Dermis blood vessel endothelial cell (primary cell): ENCODE results near the gene KCNA4. TPM values are rescaled to one million over a fixed set of nuclear protein-coding genes. Genes with fewer than 3 reads are reported as not detected.
"Not testable (repeated sequence)": the region's sequence is repeated elsewhere in the genome, so short reads cannot be mapped to it uniquely, and the experiment has no call there.

Experiments used
- DNase-seq: peaks from one replicate; pipeline ENCODE4 v3.0.0; 2010
- total RNA-seq: library from RNA; depleted of rRNA; stranded (reverse); fragments of >200 nt; gene quantifications from 2 replicates; pipeline ENCODE4 v1.2.3, GENCODE V29; 2014

The KCNA4 gene
- total RNA-seq, 1 donor from 2014 or later = not detected

- no peak for DNase-seq
Measured at GRCh38 chr11:29996016-29996415, 20.8 kb downstream of the KCNA4 start.

DNA sequence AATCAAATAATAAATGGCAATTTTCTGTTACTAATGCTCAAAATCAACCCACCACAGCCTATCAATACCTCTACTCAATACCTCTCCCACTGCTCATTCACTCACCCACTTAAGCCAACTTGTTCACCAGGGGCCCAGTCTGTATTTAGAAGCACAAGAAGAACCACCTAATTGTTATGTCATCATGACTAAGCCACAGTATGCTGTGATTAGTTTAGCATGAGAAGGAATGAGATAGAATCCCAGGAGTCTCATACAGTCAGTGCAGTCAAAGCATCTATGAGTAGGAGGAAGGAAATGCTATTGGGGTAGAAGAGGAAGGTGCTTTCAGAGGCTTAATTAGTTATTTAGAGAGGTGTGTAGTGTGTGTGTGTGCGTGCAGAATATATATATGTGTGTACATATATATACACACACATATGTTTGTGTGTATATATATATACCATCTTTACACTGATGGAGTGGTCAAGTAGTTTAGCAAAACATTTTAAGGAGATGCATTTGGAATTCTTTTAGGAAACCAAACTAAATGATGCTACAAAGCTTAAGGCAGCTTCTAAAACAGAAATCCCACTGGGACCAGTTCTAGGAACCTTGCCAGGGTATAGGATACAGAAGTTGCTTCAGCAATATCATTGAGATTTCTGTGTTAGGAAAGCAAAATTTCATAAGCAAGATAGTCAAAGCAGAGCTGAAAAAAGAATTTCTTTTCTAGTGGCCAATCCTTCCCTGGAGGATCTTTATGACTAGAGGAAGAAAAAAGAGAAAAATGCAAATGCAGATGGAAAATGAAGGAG lies 27.5 kb downstream of the KCNA4 start:
- DNase-seq = no peak

DNA sequence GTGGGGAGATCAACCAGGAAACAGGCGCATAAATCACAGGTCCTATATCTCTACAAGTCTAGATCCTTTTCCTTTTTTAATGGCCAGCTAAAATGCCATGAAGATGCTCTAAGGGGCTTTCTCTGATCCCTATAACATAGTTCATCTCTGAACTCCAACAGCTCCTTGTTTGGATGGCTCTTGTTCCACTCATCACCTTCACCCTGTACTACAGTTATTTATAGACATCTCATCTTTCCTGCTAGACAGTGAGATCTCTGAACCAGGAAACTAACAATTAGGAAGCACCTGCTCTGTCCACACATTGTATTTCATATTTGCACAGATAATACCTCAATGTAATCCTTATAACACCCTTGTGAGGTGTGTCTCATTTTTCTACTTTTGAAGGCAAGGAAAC lies 31.6 kb downstream of the KCNA4 start:
- no peak for DNase-seq

DNA sequence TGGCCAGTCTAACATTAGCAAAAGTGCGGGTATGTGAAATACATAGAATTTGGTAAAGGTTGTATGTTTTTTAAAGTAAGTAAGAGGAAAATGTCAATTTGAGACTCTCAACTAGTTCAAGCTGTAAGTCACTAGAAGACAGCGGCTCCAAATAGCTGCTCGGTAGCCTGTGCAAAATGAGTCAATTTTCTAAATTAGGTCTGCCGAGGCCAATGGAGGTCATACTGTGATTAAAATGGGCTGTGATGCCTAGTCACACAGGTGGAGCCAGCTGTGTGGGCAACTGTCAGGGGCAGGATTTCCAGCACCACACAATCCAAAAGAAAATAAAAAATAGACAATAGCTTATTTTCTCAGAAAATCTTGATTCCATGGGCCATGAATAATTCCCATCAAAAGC lies 32.3 kb downstream of the KCNA4 start:
- no peak for DNase-seq

DNA sequence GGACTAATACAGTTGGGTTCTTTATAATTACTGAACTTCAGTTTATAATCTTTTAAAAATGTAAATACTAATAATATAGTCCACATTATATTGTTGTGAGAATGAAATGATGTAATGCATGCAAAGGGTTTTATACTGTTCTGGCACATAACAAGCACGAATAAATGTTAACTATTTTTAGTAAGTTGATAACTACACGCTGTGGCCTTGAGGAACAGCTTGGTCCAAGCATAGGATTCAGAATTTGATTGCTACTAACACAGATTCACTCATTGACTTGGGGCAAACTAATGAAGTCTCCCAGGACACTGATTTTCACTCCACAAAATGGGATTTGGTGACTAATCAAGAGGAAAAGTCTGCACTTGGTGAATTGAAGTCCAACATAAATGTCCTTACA lies 38.3 kb downstream of the KCNA4 start:
- DNase-seq = no peak

DNA sequence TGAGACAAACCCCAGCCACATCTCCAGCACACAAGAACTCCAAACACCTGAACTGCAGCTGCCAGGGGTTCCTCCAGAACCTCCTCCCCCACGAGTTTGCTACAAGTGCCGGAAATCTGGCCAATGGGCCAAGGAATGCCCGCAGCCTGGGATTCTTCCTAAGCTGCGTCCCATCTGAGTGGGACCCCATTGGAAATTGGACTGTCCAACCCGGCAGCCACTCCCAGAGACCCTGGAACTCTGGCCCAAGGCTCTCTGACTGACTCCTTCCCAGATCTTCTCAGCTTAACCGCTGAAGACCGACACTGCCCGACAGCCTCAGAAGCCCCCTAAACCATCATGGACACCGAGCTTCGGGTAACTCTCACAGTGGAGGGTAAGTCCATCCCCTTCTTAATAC lies 41.2 kb downstream of the KCNA4 start:
- not testable (repeated sequence) for DNase-seq

GRCh38 chr11:29963796-29964195 lies 53.0 kb downstream of the KCNA4 start:
- no peak for DNase-seq

DNA sequence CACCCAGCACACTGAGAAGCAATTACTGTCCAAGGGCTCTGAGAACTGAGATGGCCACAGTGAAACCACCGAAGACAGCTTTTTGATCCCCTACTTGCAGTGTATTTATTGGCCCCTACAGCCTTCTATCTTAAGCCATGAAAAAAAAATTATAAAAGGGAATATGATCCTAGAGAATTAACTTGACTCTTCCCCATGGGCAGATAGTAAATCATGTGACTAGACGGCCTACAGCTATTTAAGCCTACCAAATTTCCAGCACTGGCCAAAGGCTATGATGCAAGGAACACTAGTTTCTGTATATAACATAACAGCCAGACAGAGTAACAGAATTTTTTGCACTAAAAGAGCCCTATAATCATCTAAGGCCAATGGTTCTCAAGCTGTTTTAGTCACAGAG lies 53.8 kb downstream of the KCNA4 start:
- no peak for DNase-seq

- DNase-seq = no peak
Measured at GRCh38 chr11:29962243-29962642, 54.6 kb downstream of the KCNA4 start.

Other genes with a start within 250 kb of the KCNA4 start
- gene FSHB, start 214.0 kb upstream of the KCNA4 start, total RNA-seq = not detected in 2 replicates